Measurements from ENCODE around the gene ATL2. TPM values are rescaled to one million over a fixed set of nuclear protein-coding genes. Genes with fewer than 3 reads are reported as not detected.
"Not testable (repeated sequence)": the region's sequence is repeated elsewhere in the genome, so short reads cannot be mapped to it uniquely, and the experiment has no call there.

Gene ATL2
- 10 to 100 TPM; 46.0 to 48.8 TPM for total RNA-seq

DNA sequence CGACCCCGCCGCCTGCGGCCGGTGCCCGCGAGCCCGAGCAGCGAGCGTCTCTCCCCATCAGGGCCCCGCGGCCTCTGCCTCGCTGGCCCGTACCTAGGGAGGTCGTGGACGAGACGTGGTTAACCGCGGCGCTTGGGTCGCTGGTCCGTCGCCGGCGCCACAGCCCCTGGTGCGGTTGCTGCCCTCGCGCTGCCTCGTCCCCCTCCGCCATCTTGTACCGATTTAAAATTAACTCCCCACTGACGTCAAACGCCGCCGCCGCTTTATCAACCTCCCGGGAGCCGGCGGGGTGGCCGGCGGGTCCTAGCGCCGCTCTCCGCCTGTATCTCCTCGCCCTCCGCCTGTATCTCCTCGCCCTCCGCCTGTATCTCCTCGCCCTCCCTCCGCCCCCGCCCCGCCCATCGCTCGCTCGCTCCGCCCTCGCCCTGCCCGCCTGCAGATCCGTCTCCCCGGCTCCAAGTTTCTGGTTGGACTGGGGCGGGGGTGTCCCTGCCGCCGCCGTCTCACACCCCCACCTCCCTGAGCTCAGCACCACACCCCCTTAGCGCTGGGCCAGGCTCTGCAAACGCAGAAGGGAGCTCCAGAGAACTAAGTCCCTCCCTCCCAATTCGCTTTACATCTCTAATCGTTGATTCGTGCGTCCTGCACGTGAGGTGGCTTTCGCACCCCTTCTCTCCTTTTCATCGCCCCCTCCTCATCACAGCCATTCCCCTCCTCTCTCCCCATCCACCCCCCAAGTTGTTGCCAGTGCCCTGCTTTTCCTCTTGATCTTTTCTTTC is at the start of gene ATL2:
Gene ATL2 (minus strand): TSS at position 224 of the 779 bp plus-strand sequence. CDS start 13 bp downstream, at position 211.
- Mint-ChIP-seq H3K27me3 (no peaks in the 10 kb centered on the region), H3K36me3 (peaks cover 2% of the 10 kb centered on the region), H3K4me3 (peak within 1 kb of the TSS; percentile 95), H3K9me3 (no peaks in the 10 kb centered on the region), H3K27ac (peak within 1 kb of the TSS; percentile 90), H3K4me1 (peaks cover 39% of the 10 kb centered on the region)
- DNase-seq (peak; percentile 93), ATAC-seq (ENCODE audit: low read depth) (peak; percentile 90)
- POLR2A ChIA-PET = interaction anchor here (0.6 to 3.0 kb wide), 5 partner anchors 9 to 760 kb away, joined by 3 to 11 read pairs (median 3); partner anchors contain the start of gene SRSF7

- POLR2A ChIA-PET = no interaction called here
- DNase-seq = no peak
- no peak overlapping the region for H3K27ac Mint-ChIP-seq
Observed at GRCh38 chr2:38423763-38424162, 46.7 kb upstream of the ATL2 start.

DNA sequence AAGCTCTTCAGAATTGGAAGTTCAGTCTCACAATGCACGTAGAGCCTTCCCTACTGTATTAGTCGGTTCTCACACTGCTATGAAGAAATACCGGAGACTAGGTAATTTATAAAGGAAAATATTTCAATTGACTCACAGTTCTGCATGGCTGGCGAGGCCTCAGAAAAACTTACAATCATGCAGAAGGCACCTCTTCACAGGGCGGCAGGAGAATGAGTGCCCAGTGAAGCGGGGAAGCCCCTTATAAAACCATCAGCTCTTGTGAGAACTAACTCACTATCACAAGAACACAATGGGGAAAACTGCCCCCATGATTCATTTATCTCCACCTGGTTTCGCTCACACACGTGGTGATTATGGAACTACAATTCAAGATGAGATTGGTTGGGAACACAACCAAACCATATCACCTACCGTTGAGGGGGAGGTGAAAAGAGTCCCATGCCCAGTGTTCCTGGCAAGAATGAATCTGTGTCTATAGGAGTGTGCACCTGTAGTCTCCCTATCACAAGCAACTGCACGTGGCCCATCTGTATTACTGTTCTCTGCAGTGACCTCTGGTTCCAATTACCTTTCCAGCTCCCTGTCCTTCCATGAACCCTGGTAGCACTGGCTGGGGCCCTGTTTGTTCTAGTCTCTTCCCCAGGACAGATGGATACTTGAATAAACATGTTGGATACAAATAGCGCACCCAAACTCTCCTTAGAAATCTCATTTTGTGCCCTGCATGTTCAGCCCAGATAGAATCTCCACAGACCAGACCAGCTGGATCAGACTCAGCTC is 44.4 kb upstream of the ATL2 start:
- H3K36me3 Mint-ChIP-seq = no peaks in the 10 kb centered on the region
- H3K27ac Mint-ChIP-seq = no peak overlapping the region
- no peak overlapping the region for H3K4me3 Mint-ChIP-seq
- H3K27me3 Mint-ChIP-seq = peaks cover 3% of the 10 kb centered on the region
- DNase-seq (no peak), ATAC-seq (ENCODE audit: low read depth) (no peak)
- POLR2A ChIA-PET = no interaction called here
- peaks cover 4% of the 10 kb centered on the region for H3K9me3 Mint-ChIP-seq
- H3K4me1 Mint-ChIP-seq = no peaks in the 10 kb centered on the region

More at GRCh38 chr2:38423763-38424162, 46.7 kb upstream of the ATL2 start:
- Mint-ChIP-seq H3K4me3 (no peak overlapping the region), H3K36me3 (no peaks in the 10 kb centered on the region), H3K27me3 (peaks cover 3% of the 10 kb centered on the region), H3K9me3 (peaks cover 4% of the 10 kb centered on the region), H3K4me1 (no peaks in the 10 kb centered on the region)
- no peak for ATAC-seq (ENCODE audit: low read depth)

- no peak overlapping the region for H3K4me3 Mint-ChIP-seq
- POLR2A ChIA-PET = no interaction called here
- H3K9me3 Mint-ChIP-seq = peaks cover 7% of the 10 kb centered on the region
- no peak for ATAC-seq (ENCODE audit: low read depth)
- no peak for DNase-seq
- no peak overlapping the region for H3K27ac Mint-ChIP-seq
- H3K4me1 Mint-ChIP-seq = no peaks in the 10 kb centered on the region
- no peaks in the 10 kb centered on the region for H3K36me3 Mint-ChIP-seq
- H3K27me3 Mint-ChIP-seq = no peaks in the 10 kb centered on the region
Observed at GRCh38 chr2:38419499-38419898, 42.4 kb upstream of the ATL2 start.

DNA sequence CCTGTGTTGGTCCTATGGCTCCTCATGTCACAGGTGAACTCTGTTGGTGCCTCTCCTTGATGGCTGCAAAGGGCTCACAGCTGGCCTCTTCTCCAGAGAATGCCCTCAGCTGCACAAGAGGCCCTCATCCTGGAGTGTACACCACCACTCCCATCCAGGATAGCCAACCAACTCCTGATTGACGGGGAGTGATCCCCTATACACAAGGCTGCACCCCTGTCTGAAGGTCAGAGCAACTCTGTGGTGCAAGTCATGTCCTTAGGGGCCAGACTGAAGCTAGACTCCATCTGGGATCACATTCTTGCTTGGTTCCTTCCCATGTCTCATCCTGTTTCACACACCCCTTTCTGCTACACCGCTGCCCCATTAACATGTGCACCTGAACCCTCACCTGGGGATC is 41.7 kb upstream of the ATL2 start:
- Mint-ChIP-seq H3K27ac (no peak overlapping the region), H3K9me3 (peaks cover 10% of the 10 kb centered on the region), H3K4me1 (no peaks in the 10 kb centered on the region), H3K4me3 (no peak overlapping the region), H3K36me3 (no peaks in the 10 kb centered on the region), H3K27me3 (no peaks in the 10 kb centered on the region)
- ATAC-seq (ENCODE audit: low read depth) (no peak), DNase-seq (no peak)
- POLR2A ChIA-PET = no interaction called here

- no peak overlapping the region for H3K27ac Mint-ChIP-seq
- ATAC-seq (ENCODE audit: low read depth) (no peak), DNase-seq (no peak)
- H3K27me3 Mint-ChIP-seq = no peaks in the 10 kb centered on the region
- H3K4me1 Mint-ChIP-seq = no peaks in the 10 kb centered on the region
- H3K36me3 Mint-ChIP-seq = peaks cover 1% of the 10 kb centered on the region
- no peak overlapping the region for H3K4me3 Mint-ChIP-seq
- POLR2A ChIA-PET = no interaction called here
- peaks cover 12% of the 10 kb centered on the region for H3K9me3 Mint-ChIP-seq
Observed at GRCh38 chr2:38417745-38418689, 40.9 kb upstream of the ATL2 start.

GRCh38 chr2:38416296-38417036 is 39.4 kb upstream of the ATL2 start:
- Mint-ChIP-seq H3K9me3 (peaks cover 17% of the 10 kb centered on the region), H3K4me3 (no peak overlapping the region), H3K27ac (no peak overlapping the region), H3K27me3 (no peaks in the 10 kb centered on the region), H3K4me1 (no peaks in the 10 kb centered on the region), H3K36me3 (peaks cover 3% of the 10 kb centered on the region)
- POLR2A ChIA-PET = interaction anchor here (0.7 kb wide), 1 partner anchor 107 kb away, joined by 3 read pairs; no protein-coding TSS in a partner anchor
- DNase-seq (no peak), ATAC-seq (ENCODE audit: low read depth) (no peak)

DNA sequence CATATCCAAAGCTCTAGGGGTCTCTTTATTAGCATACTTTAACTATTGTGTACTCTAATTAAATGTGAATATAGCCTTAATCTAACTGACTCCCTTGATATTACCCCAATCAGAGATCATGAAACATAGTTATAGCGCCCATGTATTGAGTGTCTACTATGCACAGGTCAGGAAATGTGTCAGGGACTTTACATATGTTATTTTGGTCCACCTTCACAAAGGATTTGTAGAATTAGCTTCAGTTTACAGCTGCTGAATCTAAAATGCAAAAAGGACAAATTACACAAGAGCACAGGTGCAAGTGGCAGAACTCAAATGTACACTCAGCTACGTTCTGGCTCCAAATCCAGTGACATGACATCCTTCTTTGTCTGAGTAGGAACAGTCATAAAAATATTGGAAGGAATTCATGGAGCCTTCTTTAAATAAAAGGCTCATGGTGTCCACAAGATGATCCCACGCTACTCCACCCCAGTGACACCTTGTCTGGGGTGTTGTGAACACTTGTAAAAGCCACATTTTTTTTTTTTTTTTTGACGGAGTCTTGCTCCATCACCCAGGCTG is 38.7 kb upstream of the ATL2 start:
- DNase-seq (no peak), ATAC-seq (ENCODE audit: low read depth) (no peak)
- Mint-ChIP-seq H3K9me3 (peaks cover 15% of the 10 kb centered on the region), H3K4me3 (no peak overlapping the region), H3K27ac (no peak overlapping the region), H3K4me1 (no peaks in the 10 kb centered on the region), H3K36me3 (peaks cover 3% of the 10 kb centered on the region), H3K27me3 (no peaks in the 10 kb centered on the region)
- POLR2A ChIA-PET = interaction anchor here (0.7 kb wide), 1 partner anchor 106 kb away, joined by 3 read pairs; no protein-coding TSS in a partner anchor

GRCh38 chr2:38415023-38415422 is 38.0 kb upstream of the ATL2 start:
- Mint-ChIP-seq H3K27me3 (peaks cover 1% of the 10 kb centered on the region), H3K4me1 (no peaks in the 10 kb centered on the region), H3K27ac (no peak overlapping the region), H3K9me3 (peaks cover 15% of the 10 kb centered on the region), H3K4me3 (no peak overlapping the region), H3K36me3 (peaks cover 3% of the 10 kb centered on the region)
- ATAC-seq (ENCODE audit: low read depth) = no peak
- POLR2A ChIA-PET = no interaction called here
- DNase-seq = no peak

- DNase-seq; H3K4me1 Mint-ChIP-seq; ATAC-seq (ENCODE audit: low read depth); POLR2A ChIA-PET; H3K27ac Mint-ChIP-seq; H3K36me3 Mint-ChIP-seq; H3K4me3 Mint-ChIP-seq; H3K27me3 Mint-ChIP-seq: not testable (repeated sequence)
- H3K9me3 Mint-ChIP-seq = peaks cover 15% of the 10 kb centered on the region
Observed at GRCh38 chr2:38412235-38412871, 35.3 kb upstream of the ATL2 start.

GRCh38 chr2:38409156-38410102 is 32.4 kb upstream of the ATL2 start:
- H3K27ac Mint-ChIP-seq = no peak overlapping the region
- ATAC-seq (ENCODE audit: low read depth) (no peak), DNase-seq (no peak)
- H3K4me3 Mint-ChIP-seq = no peak overlapping the region
- H3K36me3 Mint-ChIP-seq = peaks cover 3% of the 10 kb centered on the region
- H3K9me3 Mint-ChIP-seq = peaks cover 12% of the 10 kb centered on the region
- no peaks in the 10 kb centered on the region for H3K4me1 Mint-ChIP-seq
- H3K27me3 Mint-ChIP-seq = peaks cover 12% of the 10 kb centered on the region
- POLR2A ChIA-PET = no interaction called here

All from activated naive CD8-positive, alpha-beta T cell treated with anti-CD3 and anti-CD28 coated beads, Interleukin-2, amount 10 ng/mL, durations not matched to agents 7 days and 5 days (primary cell).